SK-N-SH treated with all-trans-retinoic acid at 6 μM for 48 hours (cell line): ENCODE data around the gene KIF13A.

Experiments used
- ATAC-seq: fragments of 200-7000 bp; cut with Tn5 transposase; 3 replicates; pipeline ENCODE4 v1.9.1; 2020; ENCODE audit warnings: mild to moderate bottlenecking, moderate library complexity
- ARNTL ChIP-seq: fragments of 450-650 bp; formaldehyde crosslinking; IDR thresholded peaks from 2 replicates; pipeline ENCODE4 v1.5.0; 2020; ENCODE audit warnings: low read depth, mild to moderate bottlenecking, moderate library complexity, borderline replicate concordance
- BACH2 ChIP-seq: fragments of 250-450 bp; sonication (Bioruptor Pico); IDR thresholded peaks from 2 replicates; pipeline ENCODE4 v1.9.0; 2021; ENCODE audit warnings: mild to moderate bottlenecking, borderline replicate concordance
- CREB5 ChIP-seq: fragments of 250-450 bp; sonication (Bioruptor Pico); IDR thresholded peaks from 2 replicates; pipeline ENCODE4 v1.5.1; 2020; ENCODE audit warnings: low read depth, mild to moderate bottlenecking, moderate library complexity
- ESRRG ChIP-seq: fragments of 250-450 bp; sonication (Bioruptor Pico); IDR thresholded peaks from 2 replicates; pipeline ENCODE4 v1.6.1; 2021; ENCODE audit warnings: mild to moderate bottlenecking
- GLIS3 ChIP-seq: fragments of 250-450 bp; sonication (Bioruptor Pico); IDR thresholded peaks from 2 replicates; pipeline ENCODE4 v1.5.0; 2020; ENCODE audit warnings: mild to moderate bottlenecking, moderate library complexity
- ISL1 ChIP-seq: fragments of 250-450 bp; sonication (Bioruptor Pico); IDR thresholded peaks from 2 replicates; pipeline ENCODE4 v2.1.2; 2022; ENCODE audit warnings: mild to moderate bottlenecking, moderate library complexity
- OSR1 ChIP-seq: fragments of 250-450 bp; sonication (Bioruptor Pico); IDR thresholded peaks from 2 replicates; pipeline ENCODE4 v1.8.0; 2022; ENCODE audit warnings: moderate library complexity, mild to moderate bottlenecking, inconsistent platforms
- PPARA ChIP-seq: fragments of 250-450 bp; sonication (Bioruptor Pico); IDR thresholded peaks from 2 replicates; pipeline ENCODE4 v1.5.0; 2020; ENCODE audit warnings: mild to moderate bottlenecking, borderline replicate concordance
- RARB ChIP-seq: fragments of 250-450 bp; sonication (Bioruptor Pico); IDR thresholded peaks from 2 replicates; pipeline ENCODE4 v1.8.0; 2021; ENCODE audit warnings: mild to moderate bottlenecking, moderate library complexity
- SNAI2 ChIP-seq: fragments of 250-450 bp; sonication (Bioruptor Pico); IDR thresholded peaks from 2 replicates; pipeline ENCODE4 v1.5.0; 2020; ENCODE audit warnings: mild to moderate bottlenecking, moderate library complexity
- TCF4 ChIP-seq: fragments of 250-450 bp; sonication (Bioruptor Pico); IDR thresholded peaks from 2 replicates; pipeline ENCODE4 v1.8.0; 2021; ENCODE audit warnings: mild to moderate bottlenecking, moderate library complexity, borderline replicate concordance
- TOX ChIP-seq: fragments of 250-450 bp; sonication (Bioruptor Pico); IDR thresholded peaks from 2 replicates; pipeline ENCODE4 v1.8.0; 2021; ENCODE audit warnings: mild to moderate bottlenecking, moderate library complexity, borderline replicate concordance
- TSHZ2 ChIP-seq: fragments of 250-450 bp; sonication (Bioruptor Pico); IDR thresholded peaks from 2 replicates; pipeline ENCODE4 v1.5.0; 2020; ENCODE audit warnings: mild to moderate bottlenecking, moderate library complexity
- ZC3H10 ChIP-seq: fragments of 250-450 bp; sonication (Bioruptor Pico); IDR thresholded peaks from 2 replicates; pipeline ENCODE4 v1.5.1; 2021; ENCODE audit warnings: mild to moderate bottlenecking, moderate library complexity
- ZFP3 ChIP-seq: fragments of 250-450 bp; sonication (Bioruptor Pico); IDR thresholded peaks from 2 replicates; pipeline ENCODE4 v1.5.0; 2020; ENCODE audit warnings: mild to moderate bottlenecking, moderate library complexity
- ZFP30 ChIP-seq: fragments of 450-650 bp; formaldehyde crosslinking; IDR thresholded peaks from 2 replicates; pipeline ENCODE4 v1.5.0; 2022; ENCODE audit warnings: mild to moderate bottlenecking, moderate library complexity
- ZNF70 ChIP-seq: fragments of 450-650 bp; formaldehyde crosslinking; IDR thresholded peaks from 2 replicates; pipeline ENCODE4 v1.5.0; 2020; ENCODE audit warnings: mild to moderate bottlenecking, moderate library complexity
- ZNF8 ChIP-seq: fragments of 450-650 bp; formaldehyde crosslinking; IDR thresholded peaks from 2 replicates; pipeline ENCODE4 v1.5.0; 2020; ENCODE audit warnings: mild to moderate bottlenecking, moderate library complexity
- TF ChIP-seq, protein P1 (sequence below): fragments of 250-450 bp; sonication (Bioruptor Pico); IDR thresholded peaks from 2 replicates; pipeline ENCODE4 v1.8.0; 2021; ENCODE audit warnings: low read depth, mild to moderate bottlenecking, moderate library complexity, borderline replicate concordance
- TF ChIP-seq, protein P2 (sequence below): fragments of 250-450 bp; sonication (Bioruptor Pico); IDR thresholded peaks from 2 replicates; pipeline ENCODE4 v1.5.1; 2021; ENCODE audit warnings: mild to moderate bottlenecking, moderate library complexity

Gene KIF13A

DNA sequence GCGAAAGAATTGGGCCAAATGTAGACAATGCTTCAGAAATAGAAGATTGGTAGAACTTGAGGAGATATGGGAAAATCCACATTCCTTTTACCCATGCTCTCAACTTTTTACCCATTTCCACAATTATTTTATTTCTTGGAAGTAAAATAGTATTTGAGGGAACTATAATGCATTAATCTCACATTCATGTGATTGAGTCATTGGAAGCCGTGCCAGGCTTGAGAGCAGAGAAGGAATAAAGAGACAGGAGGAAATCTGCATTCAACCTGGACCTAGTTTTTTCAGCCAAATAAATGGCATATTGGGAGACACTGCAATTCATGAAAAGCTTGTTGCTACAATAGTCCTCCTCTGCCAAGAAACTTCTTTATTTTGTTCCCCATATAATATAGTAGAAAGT, 278.0 kb downstream of the KIF13A start:
- TF ChIP-seq, protein P1, sequence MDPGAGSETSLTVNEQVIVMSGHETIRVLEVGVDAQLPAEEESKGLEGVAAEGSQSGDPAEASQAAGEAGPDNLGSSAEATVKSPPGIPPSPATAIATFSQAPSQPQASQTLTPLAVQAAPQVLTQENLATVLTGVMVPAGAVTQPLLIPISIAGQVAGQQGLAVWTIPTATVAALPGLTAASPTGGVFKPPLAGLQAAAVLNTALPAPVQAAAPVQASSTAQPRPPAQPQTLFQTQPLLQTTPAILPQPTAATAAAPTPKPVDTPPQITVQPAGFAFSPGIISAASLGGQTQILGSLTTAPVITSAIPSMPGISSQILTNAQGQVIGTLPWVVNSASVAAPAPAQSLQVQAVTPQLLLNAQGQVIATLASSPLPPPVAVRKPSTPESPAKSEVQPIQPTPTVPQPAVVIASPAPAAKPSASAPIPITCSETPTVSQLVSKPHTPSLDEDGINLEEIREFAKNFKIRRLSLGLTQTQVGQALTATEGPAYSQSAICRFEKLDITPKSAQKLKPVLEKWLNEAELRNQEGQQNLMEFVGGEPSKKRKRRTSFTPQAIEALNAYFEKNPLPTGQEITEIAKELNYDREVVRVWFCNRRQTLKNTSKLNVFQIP = no peak
- TF ChIP-seq CREB5 (no peak), ESRRG (CRISPR knock-in tag) (no peak), ISL1 (CRISPR knock-in tag) (no peak), ZFP30 (CRISPR knock-in tag) (no peak), TOX (no peak), BACH2 (CRISPR knock-in tag) (no peak), ZNF8 (no peak), GLIS3 (CRISPR knock-in tag) (no peak), OSR1 (CRISPR knock-in tag) (no peak), ZFP3 (CRISPR knock-in tag) (no peak), TSHZ2 (CRISPR knock-in tag) (no peak), SNAI2 (no peak), ARNTL (CRISPR knock-in tag) (no peak), ZNF70 (CRISPR knock-in tag) (no peak), PPARA (CRISPR knock-in tag) (no peak), RARB (CRISPR knock-in tag) (no peak), ZC3H10 (CRISPR knock-in tag) (no peak), TCF4 (CRISPR knock-in tag) (no peak)
- TF ChIP-seq, protein P2, sequence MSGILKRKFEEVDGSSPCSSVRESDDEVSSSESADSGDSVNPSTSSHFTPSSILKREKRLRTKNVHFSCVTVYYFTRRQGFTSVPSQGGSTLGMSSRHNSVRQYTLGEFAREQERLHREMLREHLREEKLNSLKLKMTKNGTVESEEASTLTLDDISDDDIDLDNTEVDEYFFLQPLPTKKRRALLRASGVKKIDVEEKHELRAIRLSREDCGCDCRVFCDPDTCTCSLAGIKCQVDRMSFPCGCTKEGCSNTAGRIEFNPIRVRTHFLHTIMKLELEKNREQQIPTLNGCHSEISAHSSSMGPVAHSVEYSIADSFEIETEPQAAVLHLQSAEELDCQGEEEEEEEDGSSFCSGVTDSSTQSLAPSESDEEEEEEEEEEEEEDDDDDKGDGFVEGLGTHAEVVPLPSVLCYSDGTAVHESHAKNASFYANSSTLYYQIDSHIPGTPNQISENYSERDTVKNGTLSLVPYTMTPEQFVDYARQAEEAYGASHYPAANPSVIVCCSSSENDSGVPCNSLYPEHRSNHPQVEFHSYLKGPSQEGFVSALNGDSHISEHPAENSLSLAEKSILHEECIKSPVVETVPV (CRISPR knock-in tag) = no peak
- ATAC-seq = no peak
